GM15510 (cell line): ENCODE measurements around the gene MYCL.

Experiments used
- POLR2A ChIP-seq: IDR thresholded peaks from 3 replicates; pipeline ENCODE4 v1.6.1; 2011; ENCODE audit warnings: borderline replicate concordance; ENCODE audit not compliant: insufficient read length; ENCODE audit errors: extremely low read depth

The MYCL gene

GRCh38 chr1:39899611-39900538, 1.8 kb downstream of the MYCL start:
- no peak for TF ChIP-seq POLR2A

GRCh38 chr1:39898648-39899603, 2.8 kb downstream of the MYCL start:
- no peak for TF ChIP-seq POLR2A

- TF ChIP-seq POLR2A, result no peak
These were observed 3.5 kb downstream of the MYCL start for GRCh38 chr1:39898191-39898590.

- no peak for TF ChIP-seq POLR2A
These were observed 4.6 kb downstream of the MYCL start for GRCh38 chr1:39896909-39897685.

- no peak for TF ChIP-seq POLR2A
These were observed 5.8 kb downstream of the MYCL start for GRCh38 chr1:39895731-39896480.

GRCh38 chr1:39894884-39895495, 6.7 kb downstream of the MYCL start:
- no peak for TF ChIP-seq POLR2A

- no peak for TF ChIP-seq POLR2A
These were observed 8.8 kb downstream of the MYCL start for GRCh38 chr1:39892601-39893595.

GRCh38 chr1:39890880-39891279, 10.8 kb downstream of the MYCL start:
- TF ChIP-seq POLR2A, result no peak

GRCh38 chr1:39890273-39890672, 11.4 kb downstream of the MYCL start:
- TF ChIP-seq POLR2A, result no peak

- no peak for TF ChIP-seq POLR2A
These were observed 14.9 kb downstream of the MYCL start for GRCh38 chr1:39886757-39887231.

- TF ChIP-seq POLR2A, result no peak
These were observed 16.2 kb downstream of the MYCL start for GRCh38 chr1:39885516-39885915.

- TF ChIP-seq POLR2A, result no peak
These were observed 19.6 kb downstream of the MYCL start for GRCh38 chr1:39882152-39882551.
